Ovary (tissue), 9 donors: ENCODE measurements around the gene AP1G1. TPM values are rescaled to one million over a fixed set of nuclear protein-coding genes. Genes with fewer than 3 reads are reported as not detected.

ENCODE experiments used
- DNase-seq, 5 donors: peaks; one replicate each; pipeline ENCODE4 v3.0.0-alpha.2; 2019 to 2020
- H3K27ac ChIP-seq, 2 donors: fragments of 200-600 bp; one replicate each; pipeline versions ENCODE4 v1.5.1 to v1.8.0; 2019 to 2022
- H3K27me3 ChIP-seq: fragments of 200-600 bp; one replicate; pipeline ENCODE4 v1.8.0; 2022
- H3K36me3 ChIP-seq: fragments of 200-600 bp; sonication (generic); one replicate; pipeline ENCODE4 v1.5.1; 2019
- H3K4me1 ChIP-seq: one replicate; pipeline ENCODE4 v1.8.1; 2013; ENCODE audit warnings: mild to moderate bottlenecking, moderate library complexity; ENCODE audit not compliant: insufficient read depth
- H3K4me3 ChIP-seq: fragments of 200-600 bp; sonication (generic); one replicate; pipeline ENCODE4 v1.5.1; 2017
- H3K9me3 ChIP-seq, 2 donors: fragments of 200-600 bp in 1 of 2; sonication (generic) in 1 of 2; one replicate each; pipeline versions ENCODE4 v1.5.1 to v1.8.1; 2013 to 2019; ENCODE audit warnings: mild to moderate bottlenecking in 1 of 2, moderate library complexity in 1 of 2
- CTCF ChIP-seq, 3 donors: fragments of 450-650 bp in 2 of 3; fragments of 200-600 bp in 1 of 3; IDR thresholded peaks; one replicate each; pipeline versions ENCODE4 v1.5.1 to v1.8.0; 2016 to 2022; ENCODE audit warnings: antibody characterized with exemption in 3 of 3, mild to moderate bottlenecking in 1 of 3
- EP300 ChIP-seq: sonication (generic); formaldehyde crosslinking; IDR thresholded peaks from one replicate; pipeline ENCODE4 v1.6.1; 2017; ENCODE audit warnings: antibody characterized with exemption
- POLR2A ChIP-seq: fragments of 450-650 bp; IDR thresholded peaks from one replicate; pipeline ENCODE4 v1.6.1; 2017; ENCODE audit warnings: antibody characterized with exemption, mild to moderate bottlenecking, moderate library complexity
- WGBS, 3 donors: extraction: QIAGEN DNeasy Blood & Tissue Kit in 1 of 3; methylation state at CpG; one replicate each; pipeline versions ENCODE4 v1.1.5 to v1.1.7; 2013 to 2017; 5-methylcytosine and 5-hydroxymethylcytosine counted together
- intact Hi-C, 4 donors: fragments of 100-400 bp; cut with DNase I; formaldehyde crosslinking; loops; one replicate each; pipeline versions ENCODE4 v1.11.0 to v1.15.1; 2022 to 2023
- polyA plus RNA-seq, 2 donors: library from polyadenylated mRNA; stranded (reverse); fragments of 200-250 nt in 1 of 2; fragments of 350-450 nt in 1 of 2; fragmentation: Illumina TruSeq in 1 of 2; extraction: RNeasy Lipid Tissue Mini Kit (QIAGEN cat#74804) in 1 of 2; gene quantifications; one replicate each; pipeline ENCODE4 v1.2.3, GENCODE V29; 2013 to 2014
- total RNA-seq, 7 donors: library from RNA; depleted of rRNA in 2 of 7; stranded (reverse); fragments of >200 nt in 2 of 7; fragmentation: NEBNext Ultra II Directional in 3 of 7; extraction: Animal tissue kit (Norgen Biotek cat#: 25700) in 3 of 7; gene quantifications; one replicate each; pipeline versions ENCODE4 v1.1.0 to v1.2.4, GENCODE V29; 2016 to 2023
- donor health status: DM: no; HTN: no; CAD: no; lungs with moderate emphysema.
- donor health status: DM: no; HTN: no; CAD: no.
- donor health status: Bipolar disorder and iron deficiency.
- donor health status: DM: yes; HTN: yes; CAD: no.
- donor health status: DM: no; HTN: no; CAD: no.
- donor health status: DM: yes; HTN: yes; CAD: no.

AP1G1 gene
- total and polyA plus RNA-seq, 9 donors = 14.2 to 71.7 (median 54.3) TPM

GRCh38 chr16:71722801-71723536 is 85.7 kb downstream of the AP1G1 start:
- Histone ChIP-seq H3K27me3 (no peaks in the 10 kb centered on the region), H3K9me3 (no peaks in the 10 kb centered on the region), H3K27ac (peak overlapping the region; percentile 90 to 95), H3K36me3 (no peaks in the 10 kb centered on the region), H3K4me3 (peak overlapping the region; percentile 70), H3K4me1 (peaks cover 4% of the 10 kb centered on the region)
- WGBS, 3 donors = 0 to 1% (median 0%) methylated on average over 31 to 58 of the region's 59 CpGs
- no peak for TF ChIP-seq CTCF (IDR thresholded peaks at IDR 0.05)
- TF ChIP-seq EP300 = no peak
- no peak for TF ChIP-seq POLR2A
- DNase-seq = peak; percentile 65 to 79 (median 74)
- intact Hi-C loops = no loop called here

- Histone ChIP-seq H3K4me1 (peaks cover 2% of the 10 kb centered on the region), H3K27me3 (no peaks in the 10 kb centered on the region), H3K27ac (no peak overlapping the region), H3K4me3 (no peak overlapping the region), H3K36me3 (no peaks in the 10 kb centered on the region), H3K9me3 (no peaks in the 10 kb centered on the region)
- TF ChIP-seq POLR2A = no peak
- TF ChIP-seq CTCF (IDR thresholded peaks at IDR 0.05) = no peak
- no peak for TF ChIP-seq EP300
- no peak for DNase-seq
- 66 to 73% (median 71%) methylated on average over 8 of the region's 8 CpGs for WGBS, 3 donors
- intact Hi-C loops = no loop called here
Observed at GRCh38 chr16:71721066-71721740, 87.4 kb downstream of the AP1G1 start.

- TF ChIP-seq POLR2A (no peak), CTCF (IDR thresholded peaks at IDR 0.05) (no peak), EP300 (no peak)
- Histone ChIP-seq H3K4me3 (no peak overlapping the region), H3K27ac (no peak overlapping the region), H3K27me3 (no peaks in the 10 kb centered on the region), H3K4me1 (peaks cover 3% of the 10 kb centered on the region), H3K9me3 (no peaks in the 10 kb centered on the region), H3K36me3 (no peaks in the 10 kb centered on the region)
- 38 to 59% (median 51%) methylated on average over 1 of the region's 1 CpG for WGBS, 3 donors
- intact Hi-C loops = no loop called here
- DNase-seq = no peak
Observed at GRCh38 chr16:71712501-71712900, 96.1 kb downstream of the AP1G1 start.

- no peaks in the 10 kb centered on the region for H3K36me3 ChIP-seq
- DNase-seq = no peak
- WGBS, 3 donors = 75 to 88% (median 79%) methylated on average over 3 of the region's 3 CpGs
- peaks cover 3% of the 10 kb centered on the region for H3K4me1 ChIP-seq
- H3K27me3 ChIP-seq = no peaks in the 10 kb centered on the region
- intact Hi-C loops = no loop called here
- TF ChIP-seq EP300 (no peak), CTCF (IDR thresholded peaks at IDR 0.05) (no peak), POLR2A (no peak)
- no peak overlapping the region for H3K27ac ChIP-seq
- H3K4me3 ChIP-seq = no peak overlapping the region
- no peaks in the 10 kb centered on the region for H3K9me3 ChIP-seq
Observed at GRCh38 chr16:71711789-71712188, 96.8 kb downstream of the AP1G1 start.
